ENCODE measurements around the gene TUG1.

- TF ChIP-seq POLR2A (IDR thresholded peaks at IDR 0.05), result no peak
- TF ChIP-seq CTCF (IDR thresholded peaks at IDR 0.05), result no peak
- no peak for TF ChIP-seq POLR2AphosphoS5 (IDR thresholded peaks at IDR 0.05)
Observed at GRCh38 chr22:30948930-30949342, 20.1 kb upstream of the TUG1 start.
